EH (cell line): ENCODE data around the gene SMIM29.
A peak's percentile ranks its signal among the peaks of the same experiment; 100 is the strongest.
"Not testable (repeated sequence)": the region's sequence is repeated elsewhere in the genome, so short reads cannot be mapped to it uniquely, and the experiment has no call there.

Experiments
- DNase-seq: peaks from one replicate; pipeline ENCODE4 v3.0.0-alpha.2; 2015; ENCODE audit warnings: low read depth

Gene SMIM29

GRCh38 chr6:34248727-34249468 lies at the start of gene SMIM29:
SMIM29 (minus strand) TSS chr6:34249006; CDS start chr6:34247791, 1,215 bp downstream.
- DNase-seq: peak; percentile 95

- DNase-seq: peak; percentile 6
These were observed 46.9 kb upstream of the SMIM29 start for GRCh38 chr6:34295721-34296120.

- no peak for DNase-seq
These were observed 44.1 kb upstream of the SMIM29 start for GRCh38 chr6:34292954-34293353.

GRCh38 chr6:34289137-34289536 lies 40.3 kb upstream of the SMIM29 start:
- no peak for DNase-seq

GRCh38 chr6:34288581-34288980 lies 39.8 kb upstream of the SMIM29 start:
- no peak for DNase-seq

GRCh38 chr6:34285448-34286164 lies 36.8 kb upstream of the SMIM29 start:
- DNase-seq: no peak

- peak; percentile 73 for DNase-seq
These were observed 36.0 kb upstream of the SMIM29 start for GRCh38 chr6:34284563-34285447.

GRCh38 chr6:34281702-34282334 lies 33.0 kb upstream of the SMIM29 start:
- DNase-seq: no peak

GRCh38 chr6:34280216-34280615 lies 31.4 kb upstream of the SMIM29 start:
- DNase-seq: no peak

- no peak for DNase-seq
These were observed 30.0 kb upstream of the SMIM29 start for GRCh38 chr6:34278833-34279232.

GRCh38 chr6:34277763-34278112 lies 28.9 kb upstream of the SMIM29 start:
- no peak for DNase-seq

GRCh38 chr6:34276881-34277762 lies 28.3 kb upstream of the SMIM29 start:
- DNase-seq: no peak

- no peak for DNase-seq
These were observed 27.4 kb upstream of the SMIM29 start for GRCh38 chr6:34276191-34276590.

- no peak for DNase-seq
These were observed 26.5 kb upstream of the SMIM29 start for GRCh38 chr6:34275128-34275804.

- DNase-seq: no peak
These were observed 25.3 kb upstream of the SMIM29 start for GRCh38 chr6:34274129-34274528.

GRCh38 chr6:34273242-34273805 lies 24.5 kb upstream of the SMIM29 start:
- DNase-seq: peak; percentile 34

GRCh38 chr6:34272013-34272926 lies 23.5 kb upstream of the SMIM29 start:
- DNase-seq: no peak

- not testable (repeated sequence) for DNase-seq
These were observed 21.0 kb upstream of the SMIM29 start for GRCh38 chr6:34269658-34270341.
